ENCODE results near the gene INSC. TPM values are rescaled to one million over a fixed set of nuclear protein-coding genes. Genes with fewer than 3 reads are reported as not detected.

Gene INSC
- total RNA-seq, 2 donors from 2014 or later = 0.52 to 3.6 TPM

DNA sequence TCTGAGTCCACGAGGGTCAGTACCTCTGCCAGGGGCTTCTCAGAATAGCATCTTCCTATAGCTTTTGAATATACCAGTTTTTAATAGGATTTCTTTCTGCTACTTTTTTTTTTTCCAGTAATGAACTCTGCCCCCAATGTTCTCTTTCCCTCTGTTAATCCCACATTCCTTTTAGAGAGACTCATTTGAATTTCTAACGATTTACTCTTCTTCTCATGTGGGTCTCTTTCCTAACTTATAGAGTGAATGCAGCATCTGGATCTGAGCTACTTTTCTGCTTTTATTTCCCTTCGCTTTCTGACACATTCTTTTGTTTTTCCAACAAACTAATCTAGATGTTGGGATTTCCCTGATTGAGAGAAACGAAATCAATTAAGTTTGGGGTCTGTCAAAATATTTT is 71.4 kb downstream of the INSC start:
- no peaks in the 10 kb centered on the region for H3K4me1 ChIP-seq
- no peaks in the 10 kb centered on the region for H3K36me3 ChIP-seq (replicated peaks in 1 of 2; ENCODE audit: insufficient read depth in 1 of 2, low read depth in 2 of 2)
- WGBS, 2 donors = 72 to 80% methylated on average over 4 of the region's 4 CpGs
- no peaks in the 10 kb centered on the region for H3K27me3 ChIP-seq
- DNase-seq (no peak), ATAC-seq (no peak)
- H3K27ac ChIP-seq = no peak overlapping the region
- intact Hi-C loops (cut with DNase I) = no loop called here
- TF ChIP-seq, protein P1, sequence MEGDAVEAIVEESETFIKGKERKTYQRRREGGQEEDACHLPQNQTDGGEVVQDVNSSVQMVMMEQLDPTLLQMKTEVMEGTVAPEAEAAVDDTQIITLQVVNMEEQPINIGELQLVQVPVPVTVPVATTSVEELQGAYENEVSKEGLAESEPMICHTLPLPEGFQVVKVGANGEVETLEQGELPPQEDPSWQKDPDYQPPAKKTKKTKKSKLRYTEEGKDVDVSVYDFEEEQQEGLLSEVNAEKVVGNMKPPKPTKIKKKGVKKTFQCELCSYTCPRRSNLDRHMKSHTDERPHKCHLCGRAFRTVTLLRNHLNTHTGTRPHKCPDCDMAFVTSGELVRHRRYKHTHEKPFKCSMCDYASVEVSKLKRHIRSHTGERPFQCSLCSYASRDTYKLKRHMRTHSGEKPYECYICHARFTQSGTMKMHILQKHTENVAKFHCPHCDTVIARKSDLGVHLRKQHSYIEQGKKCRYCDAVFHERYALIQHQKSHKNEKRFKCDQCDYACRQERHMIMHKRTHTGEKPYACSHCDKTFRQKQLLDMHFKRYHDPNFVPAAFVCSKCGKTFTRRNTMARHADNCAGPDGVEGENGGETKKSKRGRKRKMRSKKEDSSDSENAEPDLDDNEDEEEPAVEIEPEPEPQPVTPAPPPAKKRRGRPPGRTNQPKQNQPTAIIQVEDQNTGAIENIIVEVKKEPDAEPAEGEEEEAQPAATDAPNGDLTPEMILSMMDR (IDR thresholded peaks at IDR 0.05) = no peak
- no peak for TF ChIP-seq POLR2A (IDR thresholded peaks at IDR 0.05)
- H3K4me3 ChIP-seq = no peak overlapping the region
- no peaks in the 10 kb centered on the region for H3K9me3 ChIP-seq

DNA sequence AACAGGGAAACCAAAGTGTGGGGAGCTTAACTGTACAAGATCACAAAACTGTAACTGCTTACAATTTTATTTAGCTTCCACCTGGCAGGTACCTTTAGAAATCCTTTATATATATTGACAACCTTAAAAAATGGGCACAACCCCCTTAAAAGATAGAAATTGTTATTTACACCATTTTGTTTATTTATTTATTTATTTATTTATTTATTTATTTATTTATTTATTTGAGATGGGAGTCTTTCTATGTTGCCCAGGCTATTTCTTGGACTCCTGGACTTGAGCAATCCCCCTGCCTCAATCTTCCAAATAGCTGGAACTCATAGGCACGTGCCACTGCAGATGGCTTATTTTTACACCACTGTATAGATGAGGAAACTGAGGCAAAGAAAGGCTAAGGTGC is 74.5 kb downstream of the INSC start:
- H3K27me3 ChIP-seq = no peaks in the 10 kb centered on the region
- H3K36me3 ChIP-seq (replicated peaks in 1 of 2; ENCODE audit: insufficient read depth in 1 of 2, low read depth in 2 of 2) = no peaks in the 10 kb centered on the region
- no peak for TF ChIP-seq POLR2A (IDR thresholded peaks at IDR 0.05)
- TF ChIP-seq, protein P1 (IDR thresholded peaks at IDR 0.05) = no peak
- ATAC-seq (no peak), DNase-seq (no peak)
- WGBS, 2 donors = 92 to 100% methylated on average over 1 of the region's 1 CpG
- intact Hi-C loops (cut with DNase I) = no loop called here
- H3K4me1 ChIP-seq = peaks cover 3% of the 10 kb centered on the region
- H3K9me3 ChIP-seq = no peaks in the 10 kb centered on the region
- no peak overlapping the region for H3K4me3 ChIP-seq
- H3K27ac ChIP-seq = no peak overlapping the region

DNA sequence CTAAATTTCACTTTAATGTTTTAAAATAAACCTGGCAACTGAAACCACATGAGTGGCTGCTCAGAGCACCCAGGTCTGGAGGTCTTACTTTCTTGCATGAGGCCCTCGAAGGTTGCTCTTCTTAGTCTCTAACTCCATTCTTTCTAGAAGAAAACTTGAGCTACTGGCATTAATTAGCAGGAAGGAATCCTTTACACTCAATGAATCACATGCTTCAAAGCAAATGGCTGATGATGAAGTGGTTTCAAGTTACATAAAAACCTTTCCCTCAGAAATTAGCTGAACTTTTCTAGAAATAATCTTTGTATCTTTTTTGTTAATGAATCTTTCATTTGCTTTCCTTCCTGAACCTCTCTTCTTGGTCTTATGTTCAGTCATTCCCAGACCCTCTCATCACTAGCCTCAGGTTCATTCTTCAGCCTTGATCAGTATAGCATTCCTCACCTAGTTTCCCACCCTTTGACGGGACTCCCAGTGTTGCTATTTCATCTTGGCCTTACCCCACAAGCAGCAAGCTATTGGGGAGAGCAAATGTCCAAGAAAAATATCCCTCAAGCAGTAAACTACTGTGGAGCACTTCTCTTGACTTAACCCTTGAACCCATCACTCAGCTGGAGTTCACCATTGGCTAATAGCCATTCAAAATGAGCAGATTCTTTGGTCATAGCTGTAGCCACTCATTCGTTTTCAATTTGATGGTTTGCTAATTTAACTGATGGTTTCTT is 75.1 kb downstream of the INSC start:
- ATAC-seq (no peak), DNase-seq (no peak)
- TF ChIP-seq, protein P1 (IDR thresholded peaks at IDR 0.05) = no peak
- TF ChIP-seq POLR2A (IDR thresholded peaks at IDR 0.05) = no peak
- Histone ChIP-seq H3K4me1 (peaks cover 9% of the 10 kb centered on the region), H3K36me3 (replicated peaks in 1 of 2; ENCODE audit: insufficient read depth in 1 of 2, low read depth in 2 of 2) (no peaks in the 10 kb centered on the region), H3K27ac (no peak overlapping the region), H3K4me3 (no peak overlapping the region), H3K9me3 (no peaks in the 10 kb centered on the region), H3K27me3 (no peaks in the 10 kb centered on the region)
- intact Hi-C loops (cut with DNase I) = no loop called here
- 58 to 79% methylated on average over 3 of the region's 3 CpGs for WGBS, 2 donors

DNA sequence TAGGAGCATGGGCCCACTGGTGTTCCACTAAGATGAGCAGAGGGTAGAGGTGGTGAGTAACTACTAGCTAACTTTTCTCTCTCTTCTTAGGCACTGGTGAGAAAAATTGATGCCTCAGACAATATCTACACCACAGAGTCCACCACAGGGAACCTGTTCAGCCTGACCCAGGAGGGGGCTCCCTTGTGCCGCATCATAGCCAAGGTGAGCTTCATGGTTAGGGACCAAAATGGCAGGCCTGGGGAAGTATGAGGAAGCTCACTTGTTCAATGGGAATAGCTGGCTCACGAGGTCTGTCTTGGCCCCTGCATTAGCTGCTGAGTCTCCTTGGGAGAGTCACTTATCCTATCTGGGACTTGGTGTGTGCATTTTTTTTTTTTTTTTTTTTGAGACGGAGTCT is 75.9 kb downstream of the INSC start:
- Histone ChIP-seq H3K9me3 (no peaks in the 10 kb centered on the region), H3K36me3 (replicated peaks in 1 of 2; ENCODE audit: insufficient read depth in 1 of 2, low read depth in 2 of 2) (no peaks in the 10 kb centered on the region), H3K4me3 (no peak overlapping the region), H3K27me3 (no peaks in the 10 kb centered on the region), H3K27ac (no peak overlapping the region), H3K4me1 (peaks cover 17% of the 10 kb centered on the region)
- TF ChIP-seq POLR2A (IDR thresholded peaks at IDR 0.05) = no peak
- TF ChIP-seq, protein P1 (IDR thresholded peaks at IDR 0.05) = no peak
- ATAC-seq (no peak), DNase-seq (no peak)
- 93 to 100% methylated on average over 3 of the region's 3 CpGs for WGBS, 2 donors
- intact Hi-C loops (cut with DNase I) = no loop called here

DNA sequence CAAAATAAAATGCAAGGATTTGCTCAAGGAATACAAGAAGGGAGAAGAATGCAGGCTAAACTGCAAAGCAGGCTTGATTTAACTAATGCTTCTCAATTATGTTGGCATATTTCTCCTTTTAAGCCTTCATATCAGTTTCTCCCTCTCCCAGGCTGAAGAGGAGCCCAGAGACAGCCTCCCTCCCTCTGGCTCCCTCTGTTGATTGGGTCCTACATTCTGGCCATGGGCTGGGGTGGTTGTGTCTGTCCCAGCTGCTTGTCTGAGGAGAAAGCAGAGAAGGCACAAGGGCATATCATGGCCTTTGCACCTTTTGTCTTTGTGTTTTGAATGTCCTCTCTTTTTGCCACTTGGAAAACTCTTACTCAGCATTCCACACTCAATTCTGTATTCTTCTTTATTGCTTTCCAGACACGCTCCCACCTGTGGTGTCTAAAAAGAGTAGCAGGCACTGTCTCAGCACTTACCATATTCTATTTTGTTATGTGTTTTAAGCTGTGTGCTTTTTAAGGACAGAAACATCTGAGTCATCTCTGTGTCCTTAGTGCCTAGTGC is 77.4 kb downstream of the INSC start:
- no peaks in the 10 kb centered on the region for H3K9me3 ChIP-seq
- no peak overlapping the region for H3K4me3 ChIP-seq
- H3K27me3 ChIP-seq = no peaks in the 10 kb centered on the region
- TF ChIP-seq, protein P1 (IDR thresholded peaks at IDR 0.05) = no peak
- TF ChIP-seq POLR2A (IDR thresholded peaks at IDR 0.05) = no peak
- DNase-seq (no peak), ATAC-seq (no peak)
- H3K27ac ChIP-seq = no peak overlapping the region
- 62 to 83% methylated on average over 1 of the region's 1 CpG for WGBS, 2 donors
- H3K4me1 ChIP-seq = peaks cover 32% of the 10 kb centered on the region
- intact Hi-C loops (cut with DNase I) = no loop called here
- H3K36me3 ChIP-seq (replicated peaks in 1 of 2; ENCODE audit: insufficient read depth in 1 of 2, low read depth in 2 of 2) = no peaks in the 10 kb centered on the region

Measured in body of pancreas (tissue), 4 donors.